PC-9 (cell line): ENCODE results near the gene GPSM1. TPM values are rescaled to one million over a fixed set of nuclear protein-coding genes. Genes with fewer than 3 reads are reported as not detected.

ENCODE experiments used
- BruUV-seq: library from RNA; stranded (reverse); fragments of 400-500 nt; replicated peaks from 2 replicates; lab custom pipeline; 2021; lab: Mats Ljungman, UMichigan
- CTCF ChIA-PET: fragments of 300-600 bp; sonication (Branson Sonifier 250); formaldehyde crosslinking; loops from one replicate; lab custom pipeline; 2022; ENCODE audit warnings: antibody characterized with exemption; lab: Charles Lee
- POLR2A ChIA-PET: fragments of 300-600 bp; sonication (Branson Sonifier 250); formaldehyde crosslinking; loops from one replicate; lab custom pipeline; 2022; ENCODE audit warnings: antibody characterized with exemption; ENCODE audit not compliant: unreplicated experiment; lab: Charles Lee
- DNase-seq, 2 experiments: peaks; one replicate each; pipeline versions ENCODE4 v3.0.0 to v3.0.0-alpha.2; 2015 to 2022; ENCODE audit warnings: mixed read lengths in 1 of 2
- H2AFZ ChIP-seq: fragments of 200-600 bp; sonication (generic); 2 replicates; pipeline ENCODE4 v1.8.1; 2017; ENCODE audit warnings: antibody characterized with exemption
- H3F3A ChIP-seq: fragments of 200-600 bp; sonication (generic); 2 replicates; pipeline ENCODE4 v1.8.1; 2017; ENCODE audit warnings: antibody characterized with exemption, mild to moderate bottlenecking, low read depth; ENCODE audit not compliant: insufficient read depth
- H3K27ac ChIP-seq: fragments of 200-600 bp; sonication (generic); 2 replicates; pipeline ENCODE4 v1.6.1; 2016; ENCODE audit warnings: mixed run types
- H3K27me3 ChIP-seq: fragments of 200-600 bp; sonication (generic); 2 replicates; pipeline ENCODE4 v1.6.1; 2016; ENCODE audit warnings: low read depth, mixed run types; ENCODE audit not compliant: insufficient read depth
- H3K36me3 ChIP-seq: fragments of 200-600 bp; sonication (generic); 2 replicates; pipeline ENCODE4 v1.6.1; 2016; ENCODE audit warnings: low read depth, mixed run types
- H3K4me1 ChIP-seq: fragments of 200-600 bp; sonication (generic); replicated peaks from 2 replicates; pipeline ENCODE4 v1.6.1; 2016; ENCODE audit warnings: mixed run types; ENCODE audit not compliant: insufficient read depth
- H3K4me2 ChIP-seq: fragments of 200-600 bp; sonication (generic); 2 replicates; pipeline ENCODE4 v1.6.1; 2017; ENCODE audit warnings: mixed run types
- H3K4me3 ChIP-seq: fragments of 200-600 bp; sonication (generic); 2 replicates; pipeline ENCODE4 v1.6.1; 2016; ENCODE audit warnings: mixed run types
- H3K79me2 ChIP-seq: fragments of 200-600 bp; sonication (generic); 2 replicates; pipeline ENCODE4 v1.6.1; 2017; ENCODE audit warnings: low read depth, mixed run types
- H3K9me2 ChIP-seq: fragments of 200-600 bp; sonication (generic); 2 replicates; pipeline ENCODE4 v1.8.1; 2017; ENCODE audit warnings: mild to moderate bottlenecking; ENCODE audit not compliant: insufficient read depth
- H3K9me3 ChIP-seq: fragments of 200-600 bp; sonication (generic); 2 replicates; pipeline ENCODE4 v1.8.1; 2016; ENCODE audit warnings: low read depth; ENCODE audit not compliant: insufficient read depth
- H4K20me1 ChIP-seq: fragments of 200-600 bp; sonication (generic); 2 replicates; pipeline ENCODE4 v1.8.1; 2017; ENCODE audit not compliant: insufficient read depth
- EZH2 ChIP-seq: fragments of 200-600 bp; sonication (generic); IDR thresholded peaks from 2 replicates; pipeline ENCODE4 v1.8.0; 2017; ENCODE audit warnings: antibody characterized with exemption, low read depth
- intact Hi-C: fragments of 100-400 bp; cut with micrococcal nuclease; formaldehyde crosslinking; loops from one replicate; pipeline ENCODE4 v1.10.0; 2022; ENCODE audit not compliant: unreplicated experiment
- total RNA-seq: library from RNA; stranded (reverse); gene quantifications from 2 replicates; pipeline ENCODE4 v1.2.3, GENCODE V29; 2021
- TF ChIP-seq, protein P1 (sequence below): fragments of 200-600 bp; sonication (generic); conservative IDR thresholded peaks from 2 replicates; pipeline ENCODE4 v1.6.1; 2017; ENCODE audit warnings: mixed run types, antibody characterized with exemption, mild to moderate bottlenecking, moderate library complexity

Gene GPSM1
- total RNA-seq, 1 experiment from 2014 or later: 5.5 TPM

- Histone ChIP-seq H2AFZ (no peak overlapping the region), H3K79me2 (no peaks in the 10 kb centered on the region), H3K27me3 (no peaks in the 10 kb centered on the region), H3K27ac (no peak overlapping the region), H3F3A (no peaks in the 10 kb centered on the region), H4K20me1 (no peaks in the 10 kb centered on the region), H3K4me2 (no peak overlapping the region), H3K36me3 (no peaks in the 10 kb centered on the region), H3K9me3 (no peaks in the 10 kb centered on the region), H3K4me3 (no peak overlapping the region), H3K4me1 (no peaks in the 10 kb centered on the region), H3K9me2 (no peaks in the 10 kb centered on the region)
- DNase-seq: no peak
- no TSS peak for BruUV-seq
- POLR2A ChIA-PET: interaction anchor here (0.6 kb wide), 1 partner anchor 10 kb away, joined by 4 read pairs; no protein-coding TSS in a partner anchor
- CTCF ChIA-PET: interaction anchor here (0.6 to 1.1 kb wide), 2 partner anchors 9 to 1558 kb away, joined by 3 to 4 read pairs; no protein-coding TSS in a partner anchor
- intact Hi-C loops: no loop called here
- TF ChIP-seq EZH2: no peak
- TF ChIP-seq, protein P1, sequence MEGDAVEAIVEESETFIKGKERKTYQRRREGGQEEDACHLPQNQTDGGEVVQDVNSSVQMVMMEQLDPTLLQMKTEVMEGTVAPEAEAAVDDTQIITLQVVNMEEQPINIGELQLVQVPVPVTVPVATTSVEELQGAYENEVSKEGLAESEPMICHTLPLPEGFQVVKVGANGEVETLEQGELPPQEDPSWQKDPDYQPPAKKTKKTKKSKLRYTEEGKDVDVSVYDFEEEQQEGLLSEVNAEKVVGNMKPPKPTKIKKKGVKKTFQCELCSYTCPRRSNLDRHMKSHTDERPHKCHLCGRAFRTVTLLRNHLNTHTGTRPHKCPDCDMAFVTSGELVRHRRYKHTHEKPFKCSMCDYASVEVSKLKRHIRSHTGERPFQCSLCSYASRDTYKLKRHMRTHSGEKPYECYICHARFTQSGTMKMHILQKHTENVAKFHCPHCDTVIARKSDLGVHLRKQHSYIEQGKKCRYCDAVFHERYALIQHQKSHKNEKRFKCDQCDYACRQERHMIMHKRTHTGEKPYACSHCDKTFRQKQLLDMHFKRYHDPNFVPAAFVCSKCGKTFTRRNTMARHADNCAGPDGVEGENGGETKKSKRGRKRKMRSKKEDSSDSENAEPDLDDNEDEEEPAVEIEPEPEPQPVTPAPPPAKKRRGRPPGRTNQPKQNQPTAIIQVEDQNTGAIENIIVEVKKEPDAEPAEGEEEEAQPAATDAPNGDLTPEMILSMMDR: no peak
Measured at GRCh38 chr9:136336881-136337280, 9.5 kb downstream of the GPSM1 start.

DNA sequence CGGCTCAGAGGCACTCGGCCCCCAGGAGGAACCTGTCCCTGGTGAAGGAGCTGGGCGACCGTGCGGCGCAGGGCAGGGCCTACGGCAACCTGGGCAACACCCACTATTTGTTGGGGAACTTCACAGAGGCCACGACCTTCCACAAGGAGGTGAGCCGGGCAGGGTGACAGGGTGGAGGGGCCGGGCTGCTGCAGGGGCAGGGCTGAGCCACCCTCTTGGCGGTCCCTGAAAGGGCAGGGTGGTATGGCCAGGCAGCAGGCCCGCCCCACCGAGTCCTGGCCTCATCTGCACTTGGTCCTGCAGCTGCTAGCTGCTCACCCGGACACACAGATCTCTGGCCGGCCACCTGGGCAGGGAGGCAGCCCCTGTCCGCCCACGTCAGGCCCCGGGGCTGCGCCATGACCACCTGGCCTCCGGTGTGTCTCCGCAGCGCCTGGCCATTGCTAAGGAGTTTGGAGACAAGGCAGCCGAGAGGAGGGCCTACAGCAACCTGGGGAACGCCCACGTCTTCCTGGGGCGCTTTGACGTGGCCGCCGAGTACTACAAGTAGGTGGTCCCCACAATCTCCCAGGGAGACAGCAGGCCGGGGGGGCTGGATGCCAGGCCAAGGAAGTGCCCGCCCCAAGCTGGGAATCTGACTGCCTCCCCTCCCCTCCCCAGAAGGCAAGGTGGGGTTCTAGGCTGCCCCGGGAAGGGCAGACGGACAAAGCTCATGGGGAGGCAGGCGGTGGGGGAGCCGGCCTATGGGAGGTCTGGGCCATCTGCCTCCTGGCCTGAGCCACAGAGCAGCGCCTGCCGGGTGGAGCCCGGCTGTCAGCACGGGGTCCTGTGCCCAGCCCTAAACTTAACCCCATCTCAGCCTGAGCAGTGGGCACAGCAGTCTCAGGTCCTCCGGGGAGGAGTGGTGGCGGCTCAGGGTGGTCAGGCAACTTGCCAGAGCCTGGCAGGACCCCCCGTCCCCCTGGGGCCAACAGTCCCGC, 10.4 kb downstream of the GPSM1 start:
- no TSS peak for BruUV-seq
- no peaks in the 10 kb centered on the region for H3F3A ChIP-seq
- no peak overlapping the region for H3K4me2 ChIP-seq
- no peak overlapping the region for H3K4me3 ChIP-seq
- no peaks in the 10 kb centered on the region for H3K27me3 ChIP-seq
- intact Hi-C loops: loop anchor here (2.0 kb wide), 1 partner anchor 35 kb away; the partner anchor contains the start of gene CARD9
- no peaks in the 10 kb centered on the region for H3K9me3 ChIP-seq
- H3K36me3 ChIP-seq: no peaks in the 10 kb centered on the region
- H4K20me1 ChIP-seq: no peaks in the 10 kb centered on the region
- H3K4me1 ChIP-seq: no peaks in the 10 kb centered on the region
- CTCF ChIA-PET: interaction anchor here (0.6 to 1.1 kb wide), 3 partner anchors 8 to 1559 kb away, joined by 3 to 5 read pairs (median 4); no protein-coding TSS in a partner anchor
- no peak for TF ChIP-seq EZH2
- TF ChIP-seq, protein P1: no peak
- POLR2A ChIA-PET: interaction anchor here (0.6 kb wide), 1 partner anchor 9 kb away, joined by 4 read pairs; no protein-coding TSS in a partner anchor
- H2AFZ ChIP-seq: no peak overlapping the region
- no peak overlapping the region for H3K27ac ChIP-seq
- no peak for DNase-seq
- H3K9me2 ChIP-seq: no peaks in the 10 kb centered on the region
- H3K79me2 ChIP-seq: no peaks in the 10 kb centered on the region

DNA sequence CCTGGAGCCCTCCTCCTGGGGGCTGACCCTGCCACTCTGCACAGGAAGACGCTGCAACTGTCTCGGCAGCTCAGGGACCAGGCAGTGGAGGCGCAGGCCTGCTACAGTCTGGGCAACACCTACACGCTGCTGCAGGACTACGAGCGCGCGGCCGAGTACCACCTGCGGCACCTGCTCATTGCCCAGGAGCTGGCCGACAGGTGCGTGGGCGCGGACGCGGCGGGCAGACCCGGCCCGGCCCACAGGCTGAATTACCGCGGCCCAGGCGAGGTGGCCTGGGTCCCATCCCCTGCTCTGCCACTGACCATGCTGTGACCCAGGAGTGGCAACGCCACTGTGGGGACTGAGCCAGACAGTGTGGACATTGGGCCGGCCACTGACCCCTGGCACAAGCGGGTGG, 11.2 kb downstream of the GPSM1 start:
- no peaks in the 10 kb centered on the region for H3K9me2 ChIP-seq
- no peaks in the 10 kb centered on the region for H4K20me1 ChIP-seq
- no peaks in the 10 kb centered on the region for H3K36me3 ChIP-seq
- H2AFZ ChIP-seq: no peak overlapping the region
- ChIA-PET CTCF (interaction anchor here (0.9 kb wide), 1 partner anchor 25 kb away, joined by 5 read pairs; no protein-coding TSS in a partner anchor), POLR2A (no interaction called here)
- H3K79me2 ChIP-seq: no peaks in the 10 kb centered on the region
- no peak overlapping the region for H3K4me2 ChIP-seq
- BruUV-seq: no TSS peak
- intact Hi-C loops: loop anchor here (2.0 kb wide), 1 partner anchor 34 kb away; the partner anchor contains the start of gene CARD9
- H3K4me3 ChIP-seq: no peak overlapping the region
- no peaks in the 10 kb centered on the region for H3K4me1 ChIP-seq
- no peak for DNase-seq
- H3K27me3 ChIP-seq: no peaks in the 10 kb centered on the region
- H3K27ac ChIP-seq: no peak overlapping the region
- H3F3A ChIP-seq: no peaks in the 10 kb centered on the region
- no peaks in the 10 kb centered on the region for H3K9me3 ChIP-seq
- TF ChIP-seq, protein P1: no peak
- no peak for TF ChIP-seq EZH2
